ENCODE data around the gene NOXO1. TPM values are rescaled to one million over a fixed set of nuclear protein-coding genes. Genes with fewer than 3 reads are reported as not detected.

The NOXO1 gene
- total and polyA plus RNA-seq, 9 of the 15 experiments (the other 6 are each of a cell fraction or from before 2014, with no cell fraction given): not detected

DNA sequence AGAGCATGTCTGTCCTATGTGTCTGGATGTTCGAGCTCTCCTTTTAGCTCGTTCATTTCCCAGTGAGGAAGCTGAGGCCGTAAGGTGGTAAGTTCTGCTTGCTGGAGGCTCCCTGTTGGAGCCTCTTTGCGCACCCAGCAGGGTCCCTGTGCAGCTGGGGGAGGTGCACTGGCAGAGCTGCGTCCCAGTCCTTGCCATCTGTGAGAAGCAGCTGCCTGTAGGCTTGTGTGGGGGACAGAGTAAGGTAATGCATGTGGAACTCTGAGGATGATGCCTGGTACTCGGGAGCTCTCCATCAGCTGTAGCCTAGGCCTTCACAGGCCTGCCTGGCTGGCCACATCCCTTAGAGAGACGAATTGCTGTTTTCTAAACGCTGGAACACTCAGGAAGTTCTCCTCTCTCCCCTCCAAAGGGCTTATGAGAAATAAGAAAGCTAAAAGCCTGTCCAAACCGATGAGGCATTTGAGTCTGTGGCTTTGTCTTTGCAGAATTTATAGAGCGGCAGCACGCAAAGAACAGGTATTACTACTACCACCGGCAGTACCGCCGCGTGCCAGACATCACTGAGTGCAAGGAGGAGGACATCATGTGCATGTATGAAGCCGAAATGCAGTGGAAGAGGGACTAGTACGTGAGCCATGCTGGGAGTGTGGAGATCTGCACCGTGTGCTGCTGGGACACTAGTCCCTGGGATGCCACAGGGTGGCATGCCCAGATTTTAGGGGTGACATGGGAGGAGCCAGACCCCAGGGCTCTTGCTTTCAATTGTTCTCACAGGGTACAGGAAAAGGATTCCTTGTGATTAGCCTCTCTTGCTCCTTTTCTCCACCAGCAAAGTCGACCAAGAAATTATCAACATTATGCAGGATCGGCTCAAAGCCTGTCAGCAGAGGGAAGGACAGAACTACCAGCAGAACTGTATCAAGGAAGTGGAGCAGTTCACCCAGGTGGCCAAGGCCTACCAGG lies 20.3 kb downstream of the NOXO1 start (continued):
- TF ChIP-seq, protein P1, sequence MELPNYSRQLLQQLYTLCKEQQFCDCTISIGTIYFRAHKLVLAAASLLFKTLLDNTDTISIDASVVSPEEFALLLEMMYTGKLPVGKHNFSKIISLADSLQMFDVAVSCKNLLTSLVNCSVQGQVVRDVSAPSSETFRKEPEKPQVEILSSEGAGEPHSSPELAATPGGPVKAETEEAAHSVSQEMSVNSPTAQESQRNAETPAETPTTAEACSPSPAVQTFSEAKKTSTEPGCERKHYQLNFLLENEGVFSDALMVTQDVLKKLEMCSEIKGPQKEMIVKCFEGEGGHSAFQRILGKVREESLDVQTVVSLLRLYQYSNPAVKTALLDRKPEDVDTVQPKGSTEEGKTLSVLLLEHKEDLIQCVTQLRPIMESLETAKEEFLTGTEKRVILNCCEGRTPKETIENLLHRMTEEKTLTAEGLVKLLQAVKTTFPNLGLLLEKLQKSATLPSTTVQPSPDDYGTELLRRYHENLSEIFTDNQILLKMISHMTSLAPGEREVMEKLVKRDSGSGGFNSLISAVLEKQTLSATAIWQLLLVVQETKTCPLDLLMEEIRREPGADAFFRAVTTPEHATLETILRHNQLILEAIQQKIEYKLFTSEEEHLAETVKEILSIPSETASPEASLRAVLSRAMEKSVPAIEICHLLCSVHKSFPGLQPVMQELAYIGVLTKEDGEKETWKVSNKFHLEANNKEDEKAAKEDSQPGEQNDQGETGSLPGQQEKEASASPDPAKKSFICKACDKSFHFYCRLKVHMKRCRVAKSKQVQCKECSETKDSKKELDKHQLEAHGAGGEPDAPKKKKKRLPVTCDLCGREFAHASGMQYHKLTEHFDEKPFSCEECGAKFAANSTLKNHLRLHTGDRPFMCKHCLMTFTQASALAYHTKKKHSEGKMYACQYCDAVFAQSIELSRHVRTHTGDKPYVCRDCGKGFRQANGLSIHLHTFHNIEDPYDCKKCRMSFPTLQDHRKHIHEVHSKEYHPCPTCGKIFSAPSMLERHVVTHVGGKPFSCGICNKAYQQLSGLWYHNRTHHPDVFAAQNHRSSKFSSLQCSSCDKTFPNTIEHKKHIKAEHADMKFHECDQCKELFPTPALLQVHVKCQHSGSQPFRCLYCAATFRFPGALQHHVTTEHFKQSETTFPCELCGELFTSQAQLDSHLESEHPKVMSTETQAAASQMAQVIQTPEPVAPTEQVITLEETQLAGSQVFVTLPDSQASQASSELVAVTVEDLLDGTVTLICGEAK (IDR thresholded peaks at IDR 0.05): 0 out of 2 replicates have a peak, but pooled peaks have one; percentile 6
- TF ChIP-seq, protein P1 (CRISPR knock-in tag; IDR thresholded peaks at IDR 0.05): no peak
- 0 out of 2 replicates have a peak, but pooled peaks have one; percentile 40 for TF ChIP-seq PHF21A (IDR thresholded peaks at IDR 0.05; ENCODE audit: borderline replicate concordance, low read depth)
- TF ChIP-seq LEF1 (IDR thresholded peaks at IDR 0.05): peak; percentile 34; the same call in 1 of the 2 replicates
- no peak for TF ChIP-seq GABPA (tag; conservative IDR thresholded peaks at IDR 0.05; ENCODE audit: low read depth)
- no peak for TF ChIP-seq ZNF124 (CRISPR knock-in tag; IDR thresholded peaks at IDR 0.05)
- peak; percentile 99 for TF ChIP-seq POLR2AphosphoS2 (IDR thresholded peaks at IDR 0.05; ENCODE audit: low read length)
- peak; percentile 69; the same call in 1 of the 2 replicates for TF ChIP-seq ELF4 (CRISPR knock-in tag; IDR thresholded peaks at IDR 0.05)
- TF ChIP-seq ZKSCAN3 (CRISPR knock-in tag; IDR thresholded peaks at IDR 0.05): no peak
- TF ChIP-seq SMAD1 (IDR thresholded peaks at IDR 0.05; ENCODE audit: low read depth, low read length, partially characterized antibody): no peak
- no peak; the same call in 1 of the 2 replicates for TF ChIP-seq CREB1 (IDR thresholded peaks at IDR 0.05)
- TF ChIP-seq CREB1 (CRISPR knock-in tag; IDR thresholded peaks at IDR 0.05): 0 out of 2 replicates have a peak, but pooled peaks have one; percentile 18
- peak; percentile 83 for TF ChIP-seq SMAD3 (CRISPR knock-in tag; conservative IDR thresholded peaks at IDR 0.05)
- no peak for TF ChIP-seq ESRRA (IDR thresholded peaks at IDR 0.05; ENCODE audit: borderline replicate concordance, low read depth)
- peak; percentile 85; the same call in 1 of the 2 replicates for TF ChIP-seq ZNF717 (CRISPR knock-in tag; IDR thresholded peaks at IDR 0.05)
- TF ChIP-seq HNRNPL (IDR thresholded peaks at IDR 0.05; ENCODE audit: low read depth, low read length): peak; percentile 83
- TF ChIP-seq HNRNPK (IDR thresholded peaks at IDR 0.05; ENCODE audit: low read depth, low read length, poor library complexity, severe bottlenecking): no peak
- TF ChIP-seq ZFP36 (IDR thresholded peaks at IDR 0.05; ENCODE audit: low read depth, low read length, partially characterized antibody): no peak
- peak; percentile 92 for TF ChIP-seq POLR2B (IDR thresholded peaks at IDR 0.05; ENCODE audit: low read depth, partially characterized antibody)
- TF ChIP-seq STAT5A (IDR thresholded peaks at IDR 0.05; ENCODE audit: borderline replicate concordance, low read length): peak; percentile 65; the same call in 1 of the 2 replicates

Measured in K562 (cell line).